Uterus (tissue), 4 donors: ENCODE results near the gene ANKRD63. TPM values are rescaled to one million over a fixed set of nuclear protein-coding genes. Genes with fewer than 3 reads are reported as not detected.
A peak's percentile ranks its signal among the peaks of the same experiment; 100 is the strongest.

Source experiments
- DNase-seq, 2 donors: peaks; one replicate each; pipeline ENCODE4 v3.0.0-alpha.2; 2019 to 2020
- H3K27ac ChIP-seq, 2 donors: fragments of 200-600 bp; sonication (generic); 1 replicate in 1 of 2; 2 replicates in 1 of 2; pipeline ENCODE4 v1.5.1; 2016 to 2018
- H3K27me3 ChIP-seq, 2 donors: fragments of 200-600 bp; sonication (generic); one replicate each; pipeline ENCODE4 v1.5.1; 2018 to 2019; ENCODE audit warnings: control low read depth in 1 of 2
- H3K36me3 ChIP-seq, 2 donors: fragments of 200-600 bp; sonication (generic); one replicate each; pipeline ENCODE4 v1.5.1; 2019; ENCODE audit warnings: control low read depth in 1 of 2
- H3K4me1 ChIP-seq, 2 donors: fragments of 200-600 bp; sonication (generic); one replicate each; pipeline ENCODE4 v1.5.1; 2018 to 2019; ENCODE audit warnings: control low read depth in 1 of 2
- H3K4me3 ChIP-seq, 2 donors: fragments of 200-600 bp; sonication (generic); 1 replicate in 1 of 2; 2 replicates in 1 of 2; pipeline ENCODE4 v1.5.1; 2018 to 2019; ENCODE audit warnings: mild to moderate bottlenecking in 1 of 2
- H3K9me3 ChIP-seq, 2 donors: fragments of 200-600 bp; sonication (generic); one replicate each; pipeline ENCODE4 v1.5.1; 2019; ENCODE audit warnings: control low read depth in 1 of 2
- CTCF ChIP-seq, 4 experiments: fragments of 200-600 bp in 2 of 4; fragments of 450-650 bp in 2 of 4; sonication (generic) in 2 of 4; IDR thresholded peaks; one replicate each; pipeline ENCODE4 v1.5.1; 2016 to 2019; ENCODE audit warnings: antibody characterized with exemption in 4 of 4, mild to moderate bottlenecking in 2 of 4, moderate library complexity in 1 of 4
- POLR2A ChIP-seq, 2 donors: fragments of 450-650 bp; IDR thresholded peaks; one replicate each; pipeline ENCODE4 v1.6.1; 2016; ENCODE audit warnings: antibody characterized with exemption in 2 of 2, mild to moderate bottlenecking in 1 of 2, moderate library complexity in 1 of 2
- intact Hi-C: fragments of 100-400 bp; cut with DNase I; formaldehyde crosslinking; loops from one replicate; pipeline ENCODE4 v1.15.1; 2023; ENCODE audit warnings: low total_unique reads
- total RNA-seq, 4 donors: library from RNA; depleted of rRNA in 3 of 4; stranded (reverse); fragments of >200 nt in 3 of 4; gene quantifications; one replicate each; pipeline versions ENCODE4 v1.1.0 to v1.2.4, GENCODE V29; 2014 to 2023
- donor health status: DM: yes; HTN: yes; CAD: no.

The ANKRD63 gene
- total RNA-seq, 4 donors from 2014 or later = 0.28 to 0.52 TPM; not detected in 2

DNA sequence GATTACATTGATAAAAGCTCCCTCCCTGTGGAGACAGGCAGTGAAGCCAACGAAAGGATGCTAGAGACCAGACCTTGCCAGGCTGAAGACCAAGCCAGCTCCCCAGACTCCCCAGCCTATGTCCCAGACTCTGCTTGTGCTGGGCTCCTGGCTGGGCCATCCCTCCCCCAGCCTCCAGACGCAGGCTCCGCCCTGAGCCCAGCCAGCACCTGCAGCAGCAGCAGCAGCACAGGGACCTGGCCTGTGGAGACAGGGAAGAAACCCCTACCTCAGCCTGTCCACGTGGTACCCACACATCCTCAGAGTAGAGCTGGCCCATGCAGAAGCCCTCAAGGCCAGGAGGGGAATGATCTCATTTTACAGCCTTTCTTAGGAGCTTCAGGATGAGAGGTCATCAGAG lies 13.3 kb downstream of the ANKRD63 start:
- no peak for DNase-seq
- Histone ChIP-seq H3K36me3 (no peaks in the 10 kb centered on the region), H3K27me3 (no peaks in the 10 kb centered on the region), H3K9me3 (no peaks in the 10 kb centered on the region), H3K27ac (no peak overlapping the region), H3K4me3 (no peak overlapping the region), H3K4me1 (peaks cover 0 to 13% of the 10 kb centered on the region in 2 donors)
- TF ChIP-seq CTCF (IDR thresholded peaks at IDR 0.05) (no peak), POLR2A (IDR thresholded peaks at IDR 0.05) (no peak)
- intact Hi-C loops = loop anchor here (5.0 kb wide), 2 partner anchors 52 to 217 kb away; no protein-coding TSS in a partner anchor

DNA sequence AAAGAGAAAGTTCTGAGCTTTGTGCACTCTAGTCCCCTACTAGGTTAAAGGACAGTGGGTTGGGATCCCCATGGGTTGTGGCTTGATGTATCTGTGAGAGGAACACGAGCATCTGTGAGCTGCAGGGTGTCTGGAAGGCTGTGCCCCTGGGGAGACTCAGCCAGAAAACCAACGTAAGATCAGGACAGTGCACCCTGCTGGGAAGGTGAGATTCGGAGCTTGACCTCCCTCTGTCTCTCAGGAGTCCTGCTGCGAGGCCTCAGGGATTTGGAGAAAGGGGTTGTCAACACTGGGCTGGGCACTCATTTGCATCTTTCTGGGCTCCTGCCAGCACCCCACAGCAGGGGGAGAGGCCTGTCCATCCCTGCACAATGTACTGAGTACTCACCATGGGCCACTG lies 15.2 kb downstream of the ANKRD63 start:
- no peak for TF ChIP-seq CTCF (IDR thresholded peaks at IDR 0.05)
- Histone ChIP-seq H3K27me3 (no peaks in the 10 kb centered on the region), H3K27ac (peak overlapping the region; percentile 83 to 94), H3K9me3 (no peaks in the 10 kb centered on the region), H3K4me1 (peaks cover 0 to 25% of the 10 kb centered on the region in 2 donors), H3K4me3 (no peak overlapping the region), H3K36me3 (no peaks in the 10 kb centered on the region)
- intact Hi-C loops = no loop called here
- no peak for DNase-seq

GRCh38 chr15:40266828-40267304 lies 16.0 kb downstream of the ANKRD63 start:
- DNase-seq = peak; percentile 52 to 94

GRCh38 chr15:40265875-40266274 lies 17.0 kb downstream of the ANKRD63 start:
- Histone ChIP-seq H3K4me1 (peaks cover 0 to 25% of the 10 kb centered on the region in 2 donors), H3K27me3 (no peaks in the 10 kb centered on the region), H3K4me3 (no peak overlapping the region), H3K9me3 (no peaks in the 10 kb centered on the region), H3K36me3 (no peaks in the 10 kb centered on the region), H3K27ac (peak overlapping the region; percentile 78 to 94)
- DNase-seq = no peak
- intact Hi-C loops = no loop called here
- TF ChIP-seq POLR2A (IDR thresholded peaks at IDR 0.05) (no peak), CTCF (IDR thresholded peaks at IDR 0.05) (no peak)

More at GRCh38 chr15:40266828-40267304, 16.0 kb downstream of the ANKRD63 start:
- Histone ChIP-seq H3K36me3 (no peaks in the 10 kb centered on the region), H3K27me3 (no peaks in the 10 kb centered on the region), H3K27ac (peak overlapping the region; percentile 83 to 94), H3K4me1 (peaks cover 0 to 25% of the 10 kb centered on the region in 2 donors), H3K4me3 (no peak overlapping the region), H3K9me3 (no peaks in the 10 kb centered on the region)
- intact Hi-C loops = no loop called here
- peak in 1 of 2 donors; percentile 28 for TF ChIP-seq POLR2A (IDR thresholded peaks at IDR 0.05)
- TF ChIP-seq CTCF (IDR thresholded peaks at IDR 0.05) = no peak

DNA sequence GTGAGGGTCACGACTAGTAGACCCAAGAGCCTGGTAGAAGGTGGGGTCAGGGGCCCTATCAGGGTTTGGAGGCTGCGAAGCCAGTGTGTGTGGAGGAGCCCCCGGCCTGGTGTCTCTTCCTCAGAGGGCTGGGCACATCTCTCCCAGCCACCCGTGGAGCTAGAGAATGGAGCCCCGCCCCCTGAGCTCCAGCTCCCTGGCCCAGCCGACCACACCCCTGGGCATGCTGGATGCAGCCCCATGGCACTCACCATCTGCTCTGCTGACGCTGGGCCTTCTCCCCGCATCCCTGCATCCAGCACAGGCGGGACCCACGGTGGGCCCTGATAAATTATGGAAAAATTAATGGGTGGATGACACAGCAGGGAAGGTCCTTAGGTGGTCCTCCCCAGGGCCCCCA lies 17.5 kb downstream of the ANKRD63 start:
- no peak for DNase-seq
- TF ChIP-seq CTCF (IDR thresholded peaks at IDR 0.05) = no peak
- TF ChIP-seq POLR2A (IDR thresholded peaks at IDR 0.05) = no peak
- intact Hi-C loops = no loop called here
- H3K4me1 ChIP-seq = peaks cover 0 to 25% of the 10 kb centered on the region in 2 donors
- no peaks in the 10 kb centered on the region for H3K36me3 ChIP-seq
- H3K4me3 ChIP-seq = no peak overlapping the region
- no peaks in the 10 kb centered on the region for H3K9me3 ChIP-seq
- peak overlapping the region; percentile 78 to 94 for H3K27ac ChIP-seq
- no peaks in the 10 kb centered on the region for H3K27me3 ChIP-seq
